H1 (cell line): ENCODE data around the gene PRDX5. TPM values are rescaled to one million over a fixed set of nuclear protein-coding genes. Genes with fewer than 3 reads are reported as not detected.

Source experiments
- CTCF ChIA-PET: fragments of 300-600 bp; sonication (Branson Sonifier 250); formaldehyde crosslinking; loops from one replicate; lab custom pipeline; 2021; ENCODE audit not compliant: partially characterized antibody; lab: Charles Lee
- POLR2A ChIA-PET: fragments of 300-600 bp; sonication (Branson Sonifier 250); formaldehyde crosslinking; loops from one replicate; lab custom pipeline; 2021; ENCODE audit warnings: inconsistent platforms; ENCODE audit not compliant: partially characterized antibody; lab: Charles Lee
- DNase-seq, 2 experiments: peaks; one replicate each; pipeline versions ENCODE4 v3.0.0 to v3.0.0-alpha.2; 2010 to 2022; ENCODE audit warnings: low spot score in 2 of 2, low read depth in 1 of 2, mixed read lengths in 1 of 2
- FAIRE-seq: peaks from 2 replicates; lab custom pipeline; 2011; peaks lifted over from hg19 to GRCh38; lab: Jason Lieb, UNC
- H2AFZ ChIP-seq: 2 replicates; pipeline ENCODE4 v1.8.1; 2012; ENCODE audit warnings: low read length, inconsistent platforms
- H2AK5ac ChIP-seq: 2 replicates; pipeline ENCODE4 v1.6.1; 2013; ENCODE audit warnings: low read depth, low read length
- H2BK120ac ChIP-seq: replicated peaks from 2 replicates; pipeline ENCODE3; 2013; ENCODE audit warnings: low read depth, low read length, inconsistent platforms
- H2BK12ac ChIP-seq: 2 replicates; pipeline ENCODE4 v1.6.1; 2013; ENCODE audit warnings: low read depth, low read length
- H2BK15ac ChIP-seq: 2 replicates; pipeline ENCODE4 v1.6.1; 2013; ENCODE audit warnings: low read length
- H2BK20ac ChIP-seq: 2 replicates; pipeline ENCODE4 v1.6.1; 2013; ENCODE audit warnings: low read length
- H2BK5ac ChIP-seq: 2 replicates; pipeline ENCODE4 v1.6.1; 2013; ENCODE audit warnings: low read depth, low read length
- H3K14ac ChIP-seq: 2 replicates; pipeline ENCODE4 v1.6.1; 2013; ENCODE audit warnings: inconsistent platforms; ENCODE audit not compliant: insufficient read length
- H3K18ac ChIP-seq: 2 replicates; pipeline ENCODE4 v1.6.1; 2013; ENCODE audit warnings: low read length; ENCODE audit errors: extremely low read depth
- H3K23ac ChIP-seq: 2 replicates; pipeline ENCODE4 v1.6.1; 2013; ENCODE audit warnings: inconsistent platforms; ENCODE audit not compliant: insufficient read length
- H3K23me2 ChIP-seq: 2 replicates; pipeline ENCODE4 v1.6.1; 2013; ENCODE audit warnings: low read depth, low read length
- H3K27ac ChIP-seq: 2 replicates; pipeline ENCODE4 v1.6.1; 2011; ENCODE audit warnings: low read depth, low read length, inconsistent platforms
- H3K27me3 ChIP-seq, 4 experiments: replicated peaks in 1 of 4; 1 replicate in 1 of 4; 2 replicates in 3 of 4; pipeline versions ENCODE4 v1.6.1 to v1.8.1; 2011 to 2013; ENCODE audit warnings: low read length in 3 of 4, mild to moderate bottlenecking in 3 of 4, inconsistent platforms in 2 of 4, mixed read lengths in 2 of 4, moderate library complexity in 1 of 4; ENCODE audit not compliant: control insufficient read depth in 3 of 4, insufficient read depth in 3 of 4; ENCODE audit errors: extremely low read depth in 1 of 4
- H3K36me3 ChIP-seq, 4 experiments: 2 replicates each; pipeline versions ENCODE4 v1.6.1 to v1.8.1; 2011 to 2013; ENCODE audit warnings: mild to moderate bottlenecking in 4 of 4, low read length in 3 of 4, moderate library complexity in 2 of 4, control low read depth in 1 of 4, inconsistent platforms in 1 of 4; ENCODE audit not compliant: insufficient read depth in 4 of 4, control insufficient read depth in 2 of 4
- H3K4ac ChIP-seq: replicated peaks from 2 replicates; pipeline ENCODE3; 2013; ENCODE audit warnings: low read length, low read depth, mixed read lengths, inconsistent platforms; ENCODE audit not compliant: insufficient read length
- H3K4me1 ChIP-seq, 4 experiments: replicated peaks in 1 of 4; 1 replicate in 1 of 4; 2 replicates in 3 of 4; pipeline versions ENCODE4 v1.6.1 to v1.8.1; 2011 to 2013; ENCODE audit warnings: low read length in 3 of 4, inconsistent platforms in 2 of 4, mixed read lengths in 1 of 4; ENCODE audit not compliant: insufficient read depth in 4 of 4, control insufficient read depth in 3 of 4
- H3K4me2 ChIP-seq, 2 experiments: 2 replicates each; pipeline versions ENCODE4 v1.6.1 to v1.8.1; 2011 to 2013; ENCODE audit warnings: low read depth in 2 of 2, low read length in 2 of 2, control low read depth in 1 of 2, inconsistent platforms in 1 of 2, mild to moderate bottlenecking in 1 of 2; ENCODE audit not compliant: insufficient read depth in 1 of 2
- H3K4me3 ChIP-seq, 4 experiments: fragments of 200-600, 300-600 bp in 1 of 4; sonication (generic), shearing (Covaris generic), sonication (Bioruptor Twin) in 1 of 4; 2 replicates each; pipeline versions ENCODE4 v1.5.1 to v1.8.1; 2011 to 2016; ENCODE audit warnings: low read length in 4 of 4, low read depth in 3 of 4, control low read depth in 2 of 4, inconsistent platforms in 2 of 4, mild to moderate bottlenecking in 2 of 4, mixed read lengths in 1 of 4, moderate library complexity in 1 of 4; ENCODE audit not compliant: insufficient read depth in 2 of 4; ENCODE audit errors: extremely low read depth in 1 of 4
- H3K56ac ChIP-seq: replicated peaks from 2 replicates; pipeline ENCODE3; 2013; ENCODE audit warnings: low read depth, mild to moderate bottlenecking, mixed read lengths, low read length, inconsistent platforms; ENCODE audit not compliant: insufficient read length
- H3K79me1 ChIP-seq: 2 replicates; pipeline ENCODE4 v1.6.1; 2013; ENCODE audit warnings: low read depth, low read length, control low read depth
- H3K79me2 ChIP-seq, 2 experiments: 2 replicates each; pipeline versions ENCODE4 v1.6.1 to v1.8.1; 2012 to 2013; ENCODE audit warnings: low read length in 2 of 2, mild to moderate bottlenecking in 2 of 2, inconsistent platforms in 1 of 2; ENCODE audit not compliant: insufficient read depth in 2 of 2, control insufficient read depth in 1 of 2
- H3K9ac ChIP-seq, 4 experiments: replicated peaks in 1 of 4; 1 replicate in 1 of 4; 2 replicates in 3 of 4; pipeline versions ENCODE4 v1.6.1 to v1.8.1; 2011 to 2013; ENCODE audit warnings: low read depth in 3 of 4, low read length in 3 of 4, control low read depth in 2 of 4, mild to moderate bottlenecking in 2 of 4, moderate library complexity in 2 of 4, inconsistent platforms in 1 of 4; ENCODE audit errors: extremely low read depth in 1 of 4
- H3K9me3 ChIP-seq, 2 experiments: 2 replicates each; pipeline versions ENCODE4 v1.6.1 to v1.8.1; 2012 to 2013; ENCODE audit warnings: mild to moderate bottlenecking in 2 of 2, moderate library complexity in 2 of 2, control low read depth in 1 of 2, inconsistent platforms in 1 of 2, low read depth in 1 of 2, low read length in 1 of 2, mixed read lengths in 1 of 2; ENCODE audit not compliant: insufficient read depth in 2 of 2
- H4K20me1 ChIP-seq, 2 experiments: replicated peaks in 1 of 2; 2 replicates each; pipeline versions ENCODE3 to v1.8.1; 2011 to 2013; ENCODE audit warnings: inconsistent platforms in 2 of 2, low read length in 2 of 2, mild to moderate bottlenecking in 1 of 2; ENCODE audit not compliant: insufficient read depth in 2 of 2, control insufficient read depth in 1 of 2
- H4K5ac ChIP-seq: 2 replicates; pipeline ENCODE4 v1.6.1; 2013; ENCODE audit warnings: low read length, low read depth, mixed read lengths, inconsistent platforms; ENCODE audit not compliant: insufficient read length
- H4K8ac ChIP-seq: 2 replicates; pipeline ENCODE4 v1.8.0; 2013; ENCODE audit warnings: mild to moderate bottlenecking, moderate library complexity, low read length, inconsistent platforms; ENCODE audit not compliant: insufficient read depth; ENCODE audit errors: extremely low read depth
- H4K91ac ChIP-seq: replicated peaks from 2 replicates; pipeline ENCODE3; 2013; ENCODE audit warnings: low read length, mixed read lengths, inconsistent platforms; ENCODE audit not compliant: insufficient read length
- ATF3 ChIP-seq: IDR thresholded peaks from 2 replicates; pipeline ENCODE4 v1.6.1; 2011; ENCODE audit warnings: low read depth, mild to moderate bottlenecking, low read length; ENCODE audit not compliant: insufficient read depth
- CEBPB ChIP-seq: IDR thresholded peaks from 2 replicates; pipeline ENCODE4 v1.6.1; 2012; ENCODE audit warnings: low read depth, low read length
- CHD2 ChIP-seq: IDR thresholded peaks from 2 replicates; pipeline ENCODE4 v1.6.1; 2012; ENCODE audit warnings: low read length, improper control_type of control experiment
- JUN ChIP-seq: IDR thresholded peaks from 2 replicates; pipeline ENCODE4 v1.6.1; 2011; ENCODE audit warnings: low read depth, mild to moderate bottlenecking, improper control_type of control experiment, low read length
- JUND ChIP-seq: IDR thresholded peaks from 2 replicates; pipeline ENCODE4 v1.6.1; 2011; ENCODE audit warnings: mild to moderate bottlenecking, improper control_type of control experiment, low read length
- RBBP5 ChIP-seq: IDR thresholded peaks from 2 replicates; pipeline ENCODE4 v1.7.1; 2012; ENCODE audit warnings: low read depth, mild to moderate bottlenecking, inconsistent platforms, low read length, moderate library complexity, borderline replicate concordance
- RFX5 ChIP-seq: IDR thresholded peaks from 2 replicates; pipeline ENCODE4 v1.6.1; 2011; ENCODE audit warnings: low read depth, low read length, improper control_type of control experiment, borderline replicate concordance
- SP2 ChIP-seq: IDR thresholded peaks from 2 replicates; pipeline ENCODE4 v1.6.1; 2012; ENCODE audit warnings: mild to moderate bottlenecking, low read length, inconsistent platforms
- TAF7 ChIP-seq: optimal IDR thresholded peaks from 2 replicates; pipeline ENCODE3; 2011; ENCODE audit warnings: low read depth, mild to moderate bottlenecking, inconsistent platforms, low read length, moderate library complexity, borderline replicate concordance
- YY1 ChIP-seq: IDR thresholded peaks from 2 replicates; pipeline ENCODE4 v1.6.1; 2011; ENCODE audit warnings: low read depth, mild to moderate bottlenecking, low read length
- WGBS, 2 experiments: shearing (Covaris generic) in 1 of 2; methylation state at CpG; one replicate each; pipeline versions ENCODE4 v1.1.6 to v1.1.7; 2013 to 2015; ENCODE audit warnings: low lambda C conversion rate in 2 of 2, mixed read lengths in 2 of 2, inconsistent platforms in 1 of 2, low coverage in 1 of 2, missing lambda C conversion rate in 1 of 2; ENCODE audit not compliant: insufficient replicate concordance in 2 of 2, insufficient coverage in 1 of 2, insufficient read length in 1 of 2; ENCODE audit errors: extremely low coverage in 1 of 2, missing lambda C conversion rate in 1 of 2; 5-methylcytosine and 5-hydroxymethylcytosine counted together
- polyA plus RNA-seq, 7 experiments: library from polyadenylated mRNA; depleted of rRNA in 3 of 7; stranded (reverse) in 5 of 7; unstranded in 2 of 7; fragments of >200 nt in 5 of 7; fragments of 200-250 nt in 2 of 7; gene quantifications; 1 replicate in 5 of 7; 2 replicates in 1 of 7; 4 replicates in 1 of 7; pipeline versions ENCODE4 v1.2.1 to v1.2.3, GENCODE V29; 2011 to 2013; ENCODE audit warnings: missing spikeins in 2 of 7, mixed read lengths in 2 of 7
- total RNA-seq: library from RNA; stranded (reverse); fragmentation: NEBNext Ultra II Directional; extraction: Animal tissue kit (Norgen Biotek cat#: 25700); gene quantifications from 2 replicates; pipeline ENCODE4 v1.2.1, GENCODE V29; 2021

The PRDX5 gene
- total and polyA plus RNA-seq, 2 of the 8 experiments (the other 6 are each of a cell fraction or from before 2014, with no cell fraction given), result 201 to 582 TPM

- no peak for FAIRE-seq
- Histone ChIP-seq H4K8ac (no peak overlapping the region), H3K4ac (no peak overlapping the region), H3K56ac (no peak overlapping the region), H4K5ac (no peak overlapping the region), H3K4me1 (peaks cover 0 to 5% (median 2%) of the 10 kb centered on the region in 4 experiments; a peak in 1 of 7 replicates), H4K20me1 (no peaks in the 10 kb centered on the region), H2BK5ac (peak overlapping the region; percentile 35; the same call in 1 of the 2 replicates), H3K9ac (no peak overlapping the region), H3K14ac (no peak overlapping the region), H2BK12ac (no peak overlapping the region), H3K23ac (no peak overlapping the region), H3K4me3 (no peak overlapping the region), H4K91ac (no peak overlapping the region), H3K27ac (no peak overlapping the region), H2BK15ac (no peak overlapping the region), H3K23me2 (0 out of 2 replicates have a peak, but pooled peaks cover 2% of the 10 kb centered on the region), H3K79me2 (0 out of 4 replicates have a peak, but pooled peaks cover 0 to 4% of the 10 kb centered on the region in 2 experiments), H3K27me3 (no peaks in the 10 kb centered on the region), H2BK120ac (no peak overlapping the region), H2BK20ac (no peak overlapping the region), H3K36me3 (no peaks in the 10 kb centered on the region; a peak in 1 of 8 replicates), H2AFZ (no peak overlapping the region), H3K9me3 (no peaks in the 10 kb centered on the region), H3K79me1 (no peaks in the 10 kb centered on the region; the same call in 1 of the 2 replicates), H3K4me2 (no peak overlapping the region), H3K18ac (no peak overlapping the region), H2AK5ac (no peak overlapping the region)
- TF ChIP-seq RFX5 (no peak), CHD2 (no peak), JUN (no peak), RBBP5 (no peak), CEBPB (no peak), ATF3 (no peak), TAF7 (no peak), YY1 (no peak), JUND (no peak), SP2 (no peak)
- WGBS, 2 experiments, result 80% methylated on average over 15 of the region's 15 CpGs; no CpG with 5 or more reads in 1 of the 2 experiments
- CTCF ChIA-PET, result interaction anchor here (0.6 to 13.7 kb wide), 7 partner anchors 12 to 90 kb away, joined by 3 to 168 read pairs (median 5); partner anchors contain the start of genes CATSPERZ, ESRRA and PLCB3
- no peak for DNase-seq
- POLR2A ChIA-PET, result interaction anchor here (0.6 to 1.8 kb wide), 5 partner anchors 17 to 42 kb away, joined by 3 to 6 read pairs (median 3); partner anchors contain the start of genes PRDX5 and TRMT112
Observed at GRCh38 chr11:64275031-64275800, 42.7 kb upstream of the PRDX5 start.
